Measurements from ENCODE around the gene ECM2. TPM values are rescaled to one million over a fixed set of nuclear protein-coding genes. Genes with fewer than 3 reads are reported as not detected.
"Not testable (repeated sequence)": the region's sequence is repeated elsewhere in the genome, so short reads cannot be mapped to it uniquely, and the experiment has no call there.

Gene ECM2
- polyA plus RNA-seq (2011; rRNA removed), result 1.6 and 2.2 TPM in 2 replicates
- polyA minus RNA-seq (2011; rRNA and poly(A)+ RNA removed), result 0.64 and 0.87 TPM in 2 replicates

GRCh38 chr9:92535940-92536850, at the start of gene ECM2:
ECM2 (minus strand) TSS chr9:92535990; CDS start chr9:92522866, 13,124 bp downstream.
- peaks cover 3% of the 10 kb centered on the region; the same call in 1 of the 2 replicates for H3K9me3 ChIP-seq (ENCODE audit: control insufficient read depth, insufficient read depth, low read length)
- ChIA-PET POLR2A (interaction anchor here (1.7 kb wide), 1 partner anchor 30 kb away, joined by 5 read pairs; no protein-coding TSS in a partner anchor), CTCF (interaction anchor here (0.8 to 2.0 kb wide), 4 partner anchors 26 to 396 kb away, joined by 3 to 5 read pairs (median 4); no protein-coding TSS in a partner anchor)
- DNase-seq (ENCODE audit: low read depth, low spot score), result no peak
- no peaks in the 10 kb centered on the region for H3K27me3 ChIP-seq (ENCODE audit: control insufficient read depth, insufficient read depth, low read length)
- no peak within 1 kb of the TSS for H3K27ac ChIP-seq (ENCODE audit: low read depth, low read length)
- no peak for TF ChIP-seq CTCF (IDR thresholded peaks at IDR 0.05; ENCODE audit: low read depth, low read length)
- H3K4me3 ChIP-seq (ENCODE audit: low read depth, low read length), result peak within 1 kb of the TSS; percentile 46

- no peak for TF ChIP-seq CTCF (IDR thresholded peaks at IDR 0.05; ENCODE audit: low read depth, low read length)
- H3K9me3 ChIP-seq (ENCODE audit: control insufficient read depth, insufficient read depth, low read length), result peaks cover 3% of the 10 kb centered on the region; the same call in 1 of the 2 replicates
- DNase-seq (ENCODE audit: low read depth, low spot score), result no peak
- H3K27me3 ChIP-seq (ENCODE audit: control insufficient read depth, insufficient read depth, low read length), result no peaks in the 10 kb centered on the region
- POLR2A ChIA-PET, result no interaction called here
- CTCF ChIA-PET, result no interaction called here
- H3K4me3 ChIP-seq (ENCODE audit: low read depth, low read length), result no peak overlapping the region
- no peak overlapping the region for H3K27ac ChIP-seq (ENCODE audit: low read depth, low read length)
Observed at GRCh38 chr9:92576175-92576574, 40.4 kb upstream of the ECM2 start.

- DNase-seq (ENCODE audit: low read depth, low spot score); H3K27me3 ChIP-seq (ENCODE audit: control insufficient read depth, insufficient read depth, low read length); H3K27ac ChIP-seq (ENCODE audit: low read depth, low read length); POLR2A ChIA-PET; H3K4me3 ChIP-seq (ENCODE audit: low read depth, low read length); H3K9me3 ChIP-seq (ENCODE audit: control insufficient read depth, insufficient read depth, low read length); CTCF ChIA-PET: not testable (repeated sequence)
Observed at GRCh38 chr9:92573612-92574011, 37.8 kb upstream of the ECM2 start.

- H3K4me3 ChIP-seq (ENCODE audit: low read depth, low read length); H3K9me3 ChIP-seq (ENCODE audit: control insufficient read depth, insufficient read depth, low read length); DNase-seq (ENCODE audit: low read depth, low spot score); CTCF ChIA-PET; POLR2A ChIA-PET; H3K27me3 ChIP-seq (ENCODE audit: control insufficient read depth, insufficient read depth, low read length); H3K27ac ChIP-seq (ENCODE audit: low read depth, low read length): not testable (repeated sequence)
Observed at GRCh38 chr9:92571871-92572270, 36.1 kb upstream of the ECM2 start.

- H3K27me3 ChIP-seq (ENCODE audit: control insufficient read depth, insufficient read depth, low read length), result no peaks in the 10 kb centered on the region
- no peak overlapping the region for H3K27ac ChIP-seq (ENCODE audit: low read depth, low read length)
- ChIA-PET CTCF (no interaction called here), POLR2A (no interaction called here)
- H3K9me3 ChIP-seq (ENCODE audit: control insufficient read depth, insufficient read depth, low read length), result no peaks in the 10 kb centered on the region
- H3K4me3 ChIP-seq (ENCODE audit: low read depth, low read length), result no peak overlapping the region
- no peak for DNase-seq (ENCODE audit: low read depth, low spot score)
- no peak for TF ChIP-seq CTCF (IDR thresholded peaks at IDR 0.05; ENCODE audit: low read depth, low read length)
Observed at GRCh38 chr9:92564982-92565381, 29.2 kb upstream of the ECM2 start.

GRCh38 chr9:92564504-92564903, 28.7 kb upstream of the ECM2 start:
- ChIA-PET CTCF (no interaction called here), POLR2A (no interaction called here)
- Histone ChIP-seq H3K27me3 (ENCODE audit: control insufficient read depth, insufficient read depth, low read length) (no peaks in the 10 kb centered on the region), H3K9me3 (ENCODE audit: control insufficient read depth, insufficient read depth, low read length) (no peaks in the 10 kb centered on the region), H3K27ac (ENCODE audit: low read depth, low read length) (no peak overlapping the region), H3K4me3 (ENCODE audit: low read depth, low read length) (no peak overlapping the region)
- TF ChIP-seq CTCF (IDR thresholded peaks at IDR 0.05; ENCODE audit: low read depth, low read length), result no peak
- peak; percentile 32 for DNase-seq (ENCODE audit: low read depth, low spot score)
